ENCODE data around the gene TRERF1.

TRERF1 gene

GRCh38 chr6:42375007-42375635 lies 76.6 kb downstream of the TRERF1 start:
- no peak for TF ChIP-seq CTCF (IDR thresholded peaks at IDR 0.05; ENCODE audit: low read depth, low read length)
- no peak overlapping the region for H3K4me3 ChIP-seq (replicated peaks in 1 of 2; ENCODE audit: low read depth in 2 of 2, low read length in 2 of 2)
- no peak for DNase-seq (ENCODE audit: low read depth in 2 of 2)

DNA sequence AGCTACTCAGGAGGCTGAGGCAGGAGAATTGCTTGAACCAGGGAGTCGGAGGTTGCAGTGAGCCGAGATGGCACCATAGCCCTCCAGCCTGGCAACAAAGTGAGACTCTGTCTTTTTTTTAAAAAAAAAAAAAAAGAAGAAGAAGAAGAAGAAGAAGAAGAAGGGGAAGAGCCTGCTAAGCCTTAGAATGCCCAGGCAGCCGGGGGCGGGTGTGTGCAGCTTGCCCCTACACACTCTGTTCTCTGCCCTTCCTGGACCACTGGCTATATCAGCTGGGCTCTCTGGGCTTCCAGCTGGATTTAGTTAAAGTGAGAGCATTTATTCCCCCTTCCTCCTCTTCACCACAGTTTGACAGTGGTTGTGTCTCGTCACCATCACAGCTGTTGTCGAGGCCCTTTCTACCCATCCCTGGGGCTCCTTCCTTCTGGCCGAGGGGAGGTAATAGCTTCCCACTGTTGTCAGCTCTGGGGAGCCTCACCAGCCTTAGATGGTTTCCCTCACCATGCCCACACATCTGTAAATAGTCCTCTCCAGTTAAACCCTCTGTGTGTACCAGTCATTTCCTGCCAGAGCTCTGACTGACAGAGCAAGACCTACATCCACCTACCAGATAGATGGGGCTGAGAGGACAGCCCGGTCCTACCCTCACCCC lies 77.6 kb downstream of the TRERF1 start:
- no peak for TF ChIP-seq CTCF (IDR thresholded peaks at IDR 0.05; ENCODE audit: low read depth, low read length)
- H3K4me3 ChIP-seq (replicated peaks in 1 of 2; ENCODE audit: low read depth in 2 of 2, low read length in 2 of 2): no peak overlapping the region
- DNase-seq (ENCODE audit: low read depth in 2 of 2): no peak

- no peak for DNase-seq (ENCODE audit: low read depth in 2 of 2)
- H3K4me3 ChIP-seq (replicated peaks in 1 of 2; ENCODE audit: low read depth in 2 of 2, low read length in 2 of 2): no peak overlapping the region
- TF ChIP-seq CTCF (IDR thresholded peaks at IDR 0.05; ENCODE audit: low read depth, low read length): no peak
Measured at GRCh38 chr6:42372699-42373098, 79.0 kb downstream of the TRERF1 start.

- DNase-seq (ENCODE audit: low read depth in 2 of 2): no peak
- no peak for TF ChIP-seq CTCF (IDR thresholded peaks at IDR 0.05; ENCODE audit: low read depth, low read length)
- no peak overlapping the region for H3K4me3 ChIP-seq (replicated peaks in 1 of 2; ENCODE audit: low read depth in 2 of 2, low read length in 2 of 2)
Measured at GRCh38 chr6:42370323-42370985, 81.3 kb downstream of the TRERF1 start.

- TF ChIP-seq CTCF (IDR thresholded peaks at IDR 0.05; ENCODE audit: low read depth, low read length): no peak
- no peak for DNase-seq (ENCODE audit: low read depth in 2 of 2)
- H3K4me3 ChIP-seq (replicated peaks in 1 of 2; ENCODE audit: low read depth in 2 of 2, low read length in 2 of 2): no peak overlapping the region
Measured at GRCh38 chr6:42369568-42369967, 82.2 kb downstream of the TRERF1 start.

DNA sequence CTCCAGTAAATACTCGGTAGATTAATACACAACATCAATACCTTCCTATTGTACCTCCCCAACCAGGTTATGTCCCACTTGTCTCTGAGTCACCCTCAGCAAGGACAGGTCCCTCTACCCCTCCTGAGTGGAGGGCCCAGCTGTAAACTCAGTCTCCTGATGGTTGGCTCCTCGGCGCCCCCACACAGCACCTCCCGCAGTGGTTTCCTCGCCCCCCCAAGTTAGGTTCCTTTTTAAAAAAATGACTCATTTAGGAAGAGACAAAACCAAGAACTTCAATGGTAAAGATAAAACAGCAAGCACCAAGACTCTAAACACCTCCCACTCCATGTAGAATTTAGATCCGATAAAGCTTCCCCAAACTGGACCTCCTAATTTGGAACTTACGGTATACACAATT lies 83.5 kb downstream of the TRERF1 start:
- H3K4me3 ChIP-seq (replicated peaks in 1 of 2; ENCODE audit: low read depth in 2 of 2, low read length in 2 of 2): no peak overlapping the region
- no peak for DNase-seq (ENCODE audit: low read depth in 2 of 2)

More for the DNA sequence above, 83.5 kb downstream of the TRERF1 start:
- no peak for TF ChIP-seq CTCF (IDR thresholded peaks at IDR 0.05; ENCODE audit: low read depth, low read length)
